Duodenal mucosa (tissue), 2 donors: ENCODE measurements around the gene ANKRD44.

Experiments used
- H3K27ac ChIP-seq: one replicate; pipeline ENCODE4 v1.7.0; 2013; ENCODE audit warnings: low read depth, low read length
- H3K27me3 ChIP-seq, 2 donors: one replicate each; pipeline ENCODE4 v1.7.0; 2013; ENCODE audit warnings: low read length in 2 of 2, control low read depth in 1 of 2; ENCODE audit not compliant: insufficient read depth in 2 of 2, control insufficient read depth in 1 of 2
- H3K36me3 ChIP-seq, 2 donors: one replicate each; pipeline ENCODE4 v1.7.0; 2013; ENCODE audit warnings: low read length in 2 of 2, control low read depth in 1 of 2; ENCODE audit not compliant: insufficient read depth in 2 of 2, control insufficient read depth in 1 of 2
- H3K4me1 ChIP-seq, 2 donors: one replicate each; pipeline ENCODE4 v1.7.0; 2013; ENCODE audit warnings: low read length in 2 of 2, control low read depth in 1 of 2; ENCODE audit not compliant: insufficient read depth in 2 of 2, control insufficient read depth in 1 of 2
- H3K4me3 ChIP-seq, 2 donors: one replicate each; pipeline ENCODE4 v1.7.0; 2013; ENCODE audit warnings: low read length in 2 of 2, low read depth in 1 of 2
- H3K9ac ChIP-seq, 2 donors: one replicate each; pipeline ENCODE4 v1.7.0; 2013; ENCODE audit warnings: low read length in 2 of 2, low read depth in 1 of 2
- H3K9me3 ChIP-seq, 2 donors: one replicate each; pipeline ENCODE4 v1.7.0; 2013; ENCODE audit warnings: low read length in 2 of 2, control low read depth in 1 of 2; ENCODE audit not compliant: control insufficient read depth in 1 of 2

The ANKRD44 gene

DNA sequence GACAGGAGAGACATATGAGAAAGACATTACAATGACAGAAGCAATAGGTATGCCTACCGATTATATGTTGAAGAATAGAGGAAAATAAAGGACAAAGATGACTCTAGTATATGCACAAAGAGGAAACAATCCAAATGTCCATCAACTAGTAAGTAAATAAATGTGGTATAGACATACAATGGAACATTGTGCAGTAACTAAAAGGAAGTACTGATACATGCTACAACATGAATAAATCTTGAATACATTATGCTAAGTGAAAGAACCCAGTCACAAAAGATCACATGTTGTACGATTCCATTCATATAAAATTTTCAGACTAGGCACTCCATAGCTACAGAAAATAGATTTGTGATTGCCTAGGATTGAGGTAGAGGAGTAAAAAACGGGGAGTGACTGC is 355.5 kb downstream of the ANKRD44 start:
- Histone ChIP-seq H3K36me3 (no peaks in the 10 kb centered on the region), H3K4me1 (no peaks in the 10 kb centered on the region), H3K4me3 (no peak overlapping the region), H3K27ac (no peak overlapping the region), H3K9me3 (no peaks in the 10 kb centered on the region), H3K9ac (no peak overlapping the region), H3K27me3 (no peaks in the 10 kb centered on the region)

DNA sequence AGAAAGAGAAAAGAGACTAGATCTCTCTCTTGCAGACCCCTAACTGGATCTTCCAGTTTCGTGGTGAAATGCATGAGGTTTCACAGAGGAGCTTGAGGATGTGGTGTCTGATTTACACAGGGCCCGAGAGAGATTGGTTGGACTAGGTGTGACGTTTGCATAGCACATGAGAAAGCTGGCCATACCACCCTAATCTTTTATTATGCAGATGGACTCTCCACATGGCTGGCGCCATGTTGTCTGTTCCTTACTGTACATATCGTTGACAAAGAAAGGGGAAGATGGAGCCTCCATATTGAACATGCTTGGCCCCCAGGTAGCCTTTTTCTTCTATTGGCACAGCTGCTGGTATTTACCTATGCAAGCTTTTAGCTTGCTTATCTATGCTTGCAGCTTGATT is 356.6 kb downstream of the ANKRD44 start:
- Histone ChIP-seq H3K27ac (no peak overlapping the region), H3K4me1 (no peaks in the 10 kb centered on the region)

DNA sequence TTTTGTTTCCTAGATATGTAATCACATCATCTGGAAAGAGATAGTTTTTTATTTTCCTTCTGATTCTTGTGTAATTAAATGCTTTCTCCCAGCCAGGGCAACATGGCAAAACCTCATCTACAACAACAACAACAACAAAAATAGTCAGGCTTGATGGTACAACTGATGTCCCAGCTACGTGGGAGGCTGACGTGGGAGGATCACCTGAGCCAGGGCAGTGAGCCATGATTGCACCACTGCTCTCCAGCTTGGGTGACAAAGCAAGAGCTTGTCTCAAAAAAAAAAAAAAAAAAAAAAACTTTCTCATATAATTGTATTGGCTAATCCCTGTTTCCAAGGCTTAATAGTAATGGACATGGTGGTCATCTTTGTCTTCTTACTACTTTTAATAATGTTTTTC is 357.6 kb downstream of the ANKRD44 start:
- H3K9ac ChIP-seq = no peak overlapping the region
- no peak overlapping the region for H3K4me3 ChIP-seq
- H3K4me1 ChIP-seq = no peaks in the 10 kb centered on the region
- no peak overlapping the region for H3K27ac ChIP-seq
- H3K9me3 ChIP-seq = no peaks in the 10 kb centered on the region
- H3K27me3 ChIP-seq = no peaks in the 10 kb centered on the region
- no peaks in the 10 kb centered on the region for H3K36me3 ChIP-seq

More for the DNA sequence above, 356.6 kb downstream of the ANKRD44 start:
- Histone ChIP-seq H3K27me3 (no peaks in the 10 kb centered on the region), H3K9ac (no peak overlapping the region), H3K9me3 (no peaks in the 10 kb centered on the region), H3K36me3 (no peaks in the 10 kb centered on the region), H3K4me3 (no peak overlapping the region)

DNA sequence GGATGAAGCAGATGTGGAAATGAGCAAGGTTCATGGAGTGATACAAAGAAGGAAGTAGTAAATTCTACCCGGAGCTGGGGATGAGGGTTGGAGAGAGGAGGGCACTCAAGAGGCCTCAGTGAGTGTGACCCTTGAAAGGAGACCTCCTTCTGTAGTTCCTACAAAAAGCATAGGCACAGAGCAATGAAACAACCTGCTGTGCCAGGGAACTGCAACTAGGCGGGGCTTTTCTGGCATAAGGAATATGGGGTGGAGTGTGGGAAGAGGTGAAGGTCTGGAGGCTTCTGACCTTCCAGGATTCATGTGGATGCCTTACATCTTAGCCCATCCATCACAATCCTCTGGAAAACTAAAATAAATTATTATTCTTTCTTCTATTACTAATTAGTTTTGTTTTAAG is 358.6 kb downstream of the ANKRD44 start:
- Histone ChIP-seq H3K27me3 (no peaks in the 10 kb centered on the region), H3K4me1 (no peaks in the 10 kb centered on the region), H3K27ac (no peak overlapping the region), H3K9ac (no peak overlapping the region), H3K9me3 (no peaks in the 10 kb centered on the region), H3K36me3 (no peaks in the 10 kb centered on the region), H3K4me3 (no peak overlapping the region)

DNA sequence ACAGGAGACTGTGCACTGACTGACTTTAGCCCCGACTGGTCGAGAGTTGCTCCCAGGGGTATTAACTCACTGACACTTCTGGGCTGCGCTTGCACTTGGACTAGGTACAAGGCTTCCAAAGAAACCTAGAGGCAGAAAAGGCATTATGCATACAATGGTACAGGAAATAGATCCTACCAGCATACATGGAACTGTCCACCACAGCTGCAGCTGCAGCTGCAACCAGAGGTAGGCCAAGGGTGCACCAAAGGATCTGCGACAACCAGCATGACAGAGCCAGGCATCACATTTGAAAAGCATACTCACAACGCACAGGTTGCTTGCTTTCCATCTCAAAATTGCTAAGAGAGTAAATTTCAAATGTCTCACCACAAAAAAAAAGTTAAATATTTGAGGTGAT is 361.5 kb downstream of the ANKRD44 start:
- H3K9me3 ChIP-seq = no peaks in the 10 kb centered on the region
- no peaks in the 10 kb centered on the region for H3K4me1 ChIP-seq
- H3K36me3 ChIP-seq = no peaks in the 10 kb centered on the region
- no peaks in the 10 kb centered on the region for H3K27me3 ChIP-seq
- no peak overlapping the region for H3K27ac ChIP-seq
- H3K9ac ChIP-seq = no peak overlapping the region
- no peak overlapping the region for H3K4me3 ChIP-seq

DNA sequence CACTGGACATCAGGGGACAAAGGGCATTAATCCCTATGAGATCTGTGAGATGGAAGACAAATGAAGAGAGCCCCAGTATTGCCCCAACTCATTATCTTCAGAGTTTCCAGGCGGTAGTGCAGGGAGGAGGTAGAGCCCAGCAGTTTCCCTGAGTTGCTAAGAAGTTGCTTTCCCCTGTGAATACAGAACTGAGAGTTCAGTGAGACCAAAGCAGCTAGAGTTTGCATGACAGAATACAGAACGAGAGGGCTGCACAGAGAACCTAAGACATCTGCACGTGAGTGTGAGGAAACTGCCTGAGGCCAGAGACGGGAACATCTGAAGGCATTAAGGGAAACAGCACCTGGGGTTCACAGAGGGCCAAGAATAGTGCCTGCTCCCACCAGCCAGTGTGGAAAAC is 366.0 kb downstream of the ANKRD44 start:
- no peak overlapping the region for H3K9ac ChIP-seq
- H3K27me3 ChIP-seq = no peaks in the 10 kb centered on the region
- no peak overlapping the region for H3K27ac ChIP-seq
- H3K36me3 ChIP-seq = no peaks in the 10 kb centered on the region
- no peaks in the 10 kb centered on the region for H3K9me3 ChIP-seq
- no peaks in the 10 kb centered on the region for H3K4me1 ChIP-seq
- no peak overlapping the region for H3K4me3 ChIP-seq

DNA sequence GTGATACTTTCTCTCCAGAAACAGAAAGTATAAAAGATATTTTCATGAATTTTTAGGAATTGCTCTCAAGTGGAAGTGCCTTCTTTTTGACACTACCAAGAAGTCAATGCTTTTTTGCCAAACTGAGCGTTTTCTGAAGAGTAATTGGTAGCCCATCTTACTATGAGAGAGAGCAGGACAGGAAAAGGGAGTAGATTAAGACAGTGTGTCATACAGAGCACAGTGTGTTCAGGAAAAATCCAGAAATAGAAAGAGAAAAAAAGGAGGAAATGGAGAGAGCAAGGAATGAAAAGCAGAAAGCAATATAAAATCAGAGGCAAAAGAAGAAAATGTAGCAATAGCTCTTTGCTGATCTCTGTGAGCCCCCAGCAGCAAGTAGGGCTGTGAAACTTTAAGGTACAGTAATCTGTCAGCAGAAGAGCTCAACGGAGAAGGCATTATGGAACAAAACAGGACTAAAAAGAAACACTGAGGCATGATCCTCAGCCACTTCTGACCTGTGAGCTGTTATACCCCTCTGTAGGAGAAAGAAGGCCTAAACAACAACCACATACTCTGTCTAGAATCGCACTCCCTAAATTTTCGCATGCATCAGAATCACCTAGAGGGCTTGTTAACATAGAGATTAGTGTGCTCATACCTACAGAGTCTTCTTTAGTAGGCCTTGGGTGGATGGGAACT is 369.0 kb downstream of the ANKRD44 start:
- no peaks in the 10 kb centered on the region for H3K27me3 ChIP-seq
- H3K9me3 ChIP-seq = no peaks in the 10 kb centered on the region
- no peak overlapping the region for H3K9ac ChIP-seq
- H3K4me3 ChIP-seq = no peak overlapping the region
- no peaks in the 10 kb centered on the region for H3K36me3 ChIP-seq
- H3K27ac ChIP-seq = no peak overlapping the region
- H3K4me1 ChIP-seq = no peaks in the 10 kb centered on the region

DNA sequence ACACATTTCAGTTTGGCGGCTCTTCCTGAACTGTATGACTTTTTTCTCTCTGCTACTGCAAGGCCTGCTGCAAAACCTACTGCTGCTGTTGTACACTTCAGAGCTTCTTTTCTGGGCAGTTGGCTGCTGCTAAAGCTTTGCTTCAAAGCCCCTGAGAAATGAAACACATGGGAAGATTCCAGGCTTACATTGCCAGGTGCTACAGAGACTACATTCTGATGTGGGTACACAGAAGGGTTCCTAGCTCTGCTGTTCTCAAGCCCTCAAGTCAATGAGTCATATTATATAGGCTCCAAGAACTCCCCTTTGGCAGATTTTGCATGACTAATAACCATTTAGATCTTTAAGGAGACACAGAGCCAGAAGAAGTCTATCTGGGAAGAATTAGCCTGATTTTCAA is 371.2 kb downstream of the ANKRD44 start:
- no peak overlapping the region for H3K27ac ChIP-seq
- H3K27me3 ChIP-seq = no peaks in the 10 kb centered on the region
- H3K9ac ChIP-seq = no peak overlapping the region

More for the DNA sequence above, 371.2 kb downstream of the ANKRD44 start:
- H3K36me3 ChIP-seq = no peaks in the 10 kb centered on the region
- H3K4me3 ChIP-seq = no peak overlapping the region
- no peaks in the 10 kb centered on the region for H3K9me3 ChIP-seq
- H3K4me1 ChIP-seq = no peaks in the 10 kb centered on the region
